Aorta (tissue), 5 donors: Measurements from ENCODE around the gene EHD2. TPM values are rescaled to one million over a fixed set of nuclear protein-coding genes. Genes with fewer than 3 reads are reported as not detected.
"Not testable (repeated sequence)": the region's sequence is repeated elsewhere in the genome, so short reads cannot be mapped to it uniquely, and the experiment has no call there.

Experiments used
- ATAC-seq: fragments of 200-7000 bp; cut with Tn5 transposase; one replicate; pipeline ENCODE4 v1.9.1; 2022; ENCODE audit warnings: moderate library complexity; ENCODE audit not compliant: low FRiP score
- DNase-seq, 2 donors: peaks; one replicate each; pipeline ENCODE4 v3.0.0-alpha.2; 2020
- H3K27ac ChIP-seq, 2 donors: one replicate each; pipeline ENCODE4 v1.5.1; 2013; ENCODE audit warnings: low read length in 2 of 2, mild to moderate bottlenecking in 2 of 2, moderate library complexity in 2 of 2, control low read depth in 1 of 2, inconsistent platforms in 1 of 2, low read depth in 1 of 2
- H3K27me3 ChIP-seq, 2 donors: one replicate each; pipeline ENCODE4 v1.6.1; 2013; ENCODE audit warnings: control low read depth in 1 of 2, low read length in 1 of 2, mild to moderate bottlenecking in 1 of 2, moderate library complexity in 1 of 2; ENCODE audit not compliant: insufficient read depth in 2 of 2, control insufficient read depth in 1 of 2
- H3K36me3 ChIP-seq, 2 donors: one replicate each; pipeline ENCODE4 v1.6.1; 2013; ENCODE audit warnings: control low read depth in 1 of 2, low read length in 1 of 2, mild to moderate bottlenecking in 1 of 2; ENCODE audit not compliant: insufficient read depth in 2 of 2, control insufficient read depth in 1 of 2
- H3K4me1 ChIP-seq, 2 donors: one replicate each; pipeline ENCODE4 v1.6.1; 2013; ENCODE audit warnings: low read length in 2 of 2, control low read depth in 1 of 2, mild to moderate bottlenecking in 1 of 2, moderate library complexity in 1 of 2; ENCODE audit not compliant: insufficient read depth in 2 of 2, control insufficient read depth in 1 of 2
- H3K4me3 ChIP-seq, 2 donors: one replicate each; pipeline ENCODE4 v1.5.1; 2013; ENCODE audit warnings: low read length in 2 of 2, control low read depth in 1 of 2, mild to moderate bottlenecking in 1 of 2
- H3K9me3 ChIP-seq: one replicate; pipeline ENCODE4 v1.6.1; 2013; ENCODE audit warnings: mild to moderate bottlenecking, low read length; ENCODE audit not compliant: control insufficient read depth
- WGBS, 2 donors: extraction: QIAGEN DNeasy Blood & Tissue Kit; methylation state at CpG; one replicate each; pipeline ENCODE4 v1.1.7; 2013; 5-methylcytosine and 5-hydroxymethylcytosine counted together
- intact Hi-C, 2 donors: fragments of 100-400 bp; cut with DNase I; formaldehyde crosslinking; loops; one replicate each; pipeline versions ENCODE4 v1.14.2 to v1.15.0; 2022
- long read RNA-seq, 2 donors: library from polyadenylated mRNA; unstranded; transcript quantifications; one replicate each; pipeline ENCODE4 v2.0.0, GENCODE V29; 2020 to 2021
- polyA plus RNA-seq, 2 donors: library from polyadenylated mRNA; stranded (reverse); fragments of 200-250 nt; gene quantifications; one replicate each; pipeline ENCODE4 v1.2.3, GENCODE V29; 2013
- total RNA-seq, 2 donors: library from RNA; stranded (reverse); fragmentation: NEBNext Ultra II Directional; extraction: Animal tissue kit (Norgen Biotek cat#: 25700); gene quantifications; one replicate each; pipeline ENCODE4 v1.2.1, GENCODE V29; 2021
- donor health status: healthy with polysubstance abuse.
- donor health status: Bipolar disorder and iron deficiency.
- donor health status: DM: no; HTN: no; CAD: no.
- donor health status: DM: no; HTN: no; CAD: no.
- donor health status: DM: yes; HTN: yes; CAD: no.

The EHD2 gene, protein sequence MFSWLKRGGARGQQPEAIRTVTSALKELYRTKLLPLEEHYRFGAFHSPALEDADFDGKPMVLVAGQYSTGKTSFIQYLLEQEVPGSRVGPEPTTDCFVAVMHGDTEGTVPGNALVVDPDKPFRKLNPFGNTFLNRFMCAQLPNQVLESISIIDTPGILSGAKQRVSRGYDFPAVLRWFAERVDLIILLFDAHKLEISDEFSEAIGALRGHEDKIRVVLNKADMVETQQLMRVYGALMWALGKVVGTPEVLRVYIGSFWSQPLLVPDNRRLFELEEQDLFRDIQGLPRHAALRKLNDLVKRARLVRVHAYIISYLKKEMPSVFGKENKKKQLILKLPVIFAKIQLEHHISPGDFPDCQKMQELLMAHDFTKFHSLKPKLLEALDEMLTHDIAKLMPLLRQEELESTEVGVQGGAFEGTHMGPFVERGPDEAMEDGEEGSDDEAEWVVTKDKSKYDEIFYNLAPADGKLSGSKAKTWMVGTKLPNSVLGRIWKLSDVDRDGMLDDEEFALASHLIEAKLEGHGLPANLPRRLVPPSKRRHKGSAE
- total RNA-seq, result 100 to 1,000 TPM; 170 to 189 TPM
- 100 to 1,000 TPM in 1 of 2 donors, 10 to 100 TPM in 1; 38.4 to 121 TPM for polyA plus RNA-seq
- long read RNA-seq, donor 1, partial matches to known transcripts, result 9 of 73 reads
- long read RNA-seq, donor 1, other reads (novel, unspliced or antisense), result 62 of 73 reads
- long read RNA-seq, donor 2, partial matches to known transcripts, result 39 of 86 reads
- long read RNA-seq, donor 2, other reads (novel, unspliced or antisense), result 44 of 86 reads

DNA sequence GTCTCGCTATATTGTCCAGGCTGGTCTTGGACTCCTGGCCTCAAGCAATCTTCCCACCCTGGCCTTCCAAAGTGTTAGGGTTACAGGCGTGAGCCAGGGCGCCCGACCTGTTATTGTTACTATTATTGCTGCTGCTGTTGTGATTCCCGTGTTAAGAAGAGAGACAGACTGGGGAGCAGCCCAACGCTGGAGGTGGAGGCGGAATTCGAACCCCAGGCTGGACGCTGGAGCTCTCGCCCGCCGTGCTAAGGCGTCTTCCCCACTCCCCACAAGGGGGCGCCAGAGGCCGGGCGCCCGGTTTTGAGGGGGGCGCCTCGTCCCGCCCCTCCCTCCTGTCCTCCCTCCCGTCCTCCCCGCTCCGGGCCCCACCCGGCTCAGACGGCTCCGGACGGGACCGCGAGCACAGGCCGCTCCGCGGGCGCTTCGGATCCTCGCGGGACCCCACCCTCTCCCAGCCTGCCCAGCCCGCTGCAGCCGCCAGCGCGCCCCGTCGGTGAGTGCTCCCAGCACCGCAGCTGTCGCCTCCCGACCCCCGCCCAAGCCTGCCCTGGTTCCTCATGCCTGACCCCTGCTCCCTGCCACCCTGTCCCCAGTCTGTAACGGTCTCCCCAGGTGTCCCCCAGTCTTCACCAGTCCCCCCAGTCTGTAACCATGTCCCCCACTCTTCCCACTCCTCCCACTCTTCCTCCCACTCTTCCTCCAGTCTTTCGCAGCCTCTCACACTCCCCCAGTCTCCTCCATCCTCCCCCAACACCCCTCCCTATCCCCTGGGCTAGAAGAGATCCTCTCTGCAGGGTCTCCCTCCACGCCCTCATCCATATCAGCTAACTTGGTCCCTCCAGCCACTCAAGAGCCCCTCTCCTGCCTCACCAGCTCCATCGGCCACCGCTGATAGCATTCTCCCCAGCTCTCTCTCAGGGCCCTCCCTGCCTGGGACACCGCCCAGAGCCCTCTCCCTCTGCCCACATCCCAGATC lies at the start of gene EHD2:
TSS of gene EHD2 (plus strand) at position 377 of the 976 bp plus-strand sequence. CDS start 3,191 bp downstream, outside the sequence.
- ATAC-seq, result peak; percentile 97
- Histone ChIP-seq H3K27me3 (no peaks in the 10 kb centered on the region), H3K4me3 (peak within 1 kb of the TSS; percentile 81 to 84), H3K4me1 (no peaks in the 10 kb centered on the region), H3K27ac (peak within 1 kb of the TSS; percentile 4 to 65), H3K36me3 (no peaks in the 10 kb centered on the region), H3K9me3 (no peaks in the 10 kb centered on the region)
- peak; percentile 82 to 93 for DNase-seq
- WGBS, 2 donors, result 2% methylated on average over 48 to 52 of the region's 52 CpGs
- intact Hi-C loops, result loop anchor here (1.0 to 10.0 kb wide), 4 partner anchors 30 to 75 kb away; partner anchors contain the start of gene NOP53 (in 1 of the 2)

DNA sequence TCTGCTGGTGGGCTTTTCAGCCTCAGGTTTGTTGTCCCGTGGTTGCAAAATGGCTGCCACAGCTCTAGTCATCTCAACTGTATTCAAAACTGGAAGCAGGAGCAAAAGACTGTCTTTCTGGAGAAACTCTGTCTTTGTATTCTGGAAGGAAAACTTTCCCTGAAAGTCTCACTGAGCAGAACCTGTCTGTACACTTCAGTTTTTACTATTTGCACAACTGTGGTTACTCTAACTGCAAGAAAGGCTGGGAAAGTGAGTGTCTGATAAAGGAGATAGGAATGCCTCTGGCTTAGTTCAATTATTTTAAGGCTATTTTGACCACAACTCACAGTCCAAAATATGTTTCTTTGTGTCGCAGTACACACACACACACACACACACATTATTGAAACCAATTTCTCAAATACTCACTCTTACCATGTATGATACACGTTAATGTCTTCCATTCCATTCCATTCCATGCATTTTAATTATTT lies 49.7 kb upstream of the EHD2 start:
- no peaks in the 10 kb centered on the region for H3K9me3 ChIP-seq
- no peaks in the 10 kb centered on the region for H3K4me1 ChIP-seq
- no peaks in the 10 kb centered on the region for H3K36me3 ChIP-seq
- WGBS, 2 donors, result 62 to 71% methylated on average over 3 of the region's 3 CpGs
- DNase-seq, result no peak
- H3K27ac ChIP-seq, result peak overlapping the region; percentile 60 to 76
- H3K4me3 ChIP-seq, result no peak overlapping the region
- intact Hi-C loops, result loop anchor here in 1 of 2 donors (10.0 kb wide), 1 partner anchor 49 kb away; no protein-coding TSS in a partner anchor
- no peaks in the 10 kb centered on the region for H3K27me3 ChIP-seq
- peak; percentile 55 for ATAC-seq

DNA sequence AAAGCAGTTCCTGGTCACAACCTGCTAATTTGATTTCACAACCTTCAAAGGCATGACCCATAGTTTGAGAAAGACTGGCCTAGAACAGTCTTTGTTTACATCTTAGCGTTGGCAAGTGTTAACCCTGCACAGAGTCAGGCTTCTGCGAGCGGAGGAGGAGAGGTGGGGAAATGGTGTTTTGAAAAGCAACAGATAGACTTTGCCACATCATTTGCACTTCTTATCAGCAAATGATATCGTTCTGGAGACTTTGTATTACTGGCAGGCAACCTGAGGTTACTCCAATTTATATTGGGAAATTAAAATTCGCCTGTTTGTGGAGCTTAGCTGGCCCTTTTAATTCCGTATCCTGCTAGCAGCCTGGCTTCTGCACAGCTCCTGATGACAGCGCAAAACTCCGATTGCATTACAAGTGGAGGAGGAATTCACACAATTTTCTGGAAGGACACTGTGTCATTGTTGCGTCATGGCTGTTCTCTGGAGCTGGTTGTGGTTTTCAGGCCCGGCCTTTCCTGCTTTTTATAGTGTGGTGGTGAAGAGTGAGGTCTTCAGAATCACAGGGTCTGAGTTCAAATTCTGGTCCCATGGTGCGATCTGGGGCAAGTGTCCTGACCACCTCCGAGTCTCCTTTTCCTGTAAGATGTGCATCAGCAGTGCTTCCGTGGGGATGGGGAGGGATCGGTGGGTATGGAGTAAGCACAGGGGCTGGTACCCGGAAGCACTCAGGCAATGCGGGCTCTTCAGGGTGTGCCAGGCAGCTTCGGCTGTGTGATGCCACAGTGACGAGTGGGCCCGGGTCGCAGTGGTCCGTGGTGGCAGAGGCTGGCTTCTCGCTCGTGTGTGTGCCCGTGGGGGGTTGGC lies 49.1 kb upstream of the EHD2 start:
- 55 to 58% methylated on average over 24 of the region's 24 CpGs for WGBS, 2 donors
- H3K4me1 ChIP-seq, result no peaks in the 10 kb centered on the region
- no peaks in the 10 kb centered on the region for H3K36me3 ChIP-seq
- no peak overlapping the region for H3K4me3 ChIP-seq
- ATAC-seq (peak; percentile 90), DNase-seq (peak in 1 of 2 donors; percentile 86)
- H3K9me3 ChIP-seq, result no peaks in the 10 kb centered on the region
- H3K27me3 ChIP-seq, result no peaks in the 10 kb centered on the region
- intact Hi-C loops, result loop anchor here in 1 of 2 donors (10.0 kb wide), 1 partner anchor 49 kb away; no protein-coding TSS in a partner anchor
- peak overlapping the region; percentile 64 to 76 for H3K27ac ChIP-seq

DNA sequence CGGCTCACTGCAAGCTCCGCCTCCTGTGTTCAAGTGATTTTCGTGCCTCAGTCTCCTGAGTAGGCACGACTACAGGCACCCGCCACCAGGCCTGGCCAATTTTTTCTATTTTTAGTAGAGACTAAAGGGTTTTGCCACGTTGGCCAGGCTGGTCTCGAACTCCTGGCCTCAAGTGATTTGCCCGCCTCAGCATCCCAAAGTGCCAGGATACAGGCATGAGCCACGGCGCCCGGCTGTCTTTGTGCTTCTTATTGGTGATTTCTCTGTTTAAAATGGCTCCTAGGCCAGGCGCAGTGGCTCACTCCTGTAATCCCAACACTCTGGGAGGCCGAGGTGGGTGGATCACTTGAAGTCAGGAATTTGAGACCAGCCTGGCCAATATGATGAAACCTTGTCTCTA lies 44.7 kb upstream of the EHD2 start:
- intact Hi-C loops, result loop anchor here in 1 of 2 donors (10.0 kb wide), 1 partner anchor 54 kb away; no protein-coding TSS in a partner anchor
- not testable (repeated sequence) for H3K4me1 ChIP-seq, H3K27me3 ChIP-seq, DNase-seq, ATAC-seq, H3K27ac ChIP-seq, H3K4me3 ChIP-seq, H3K36me3 ChIP-seq, H3K9me3 ChIP-seq
- WGBS, 2 donors, result 79 to 82% methylated on average over 13 of the region's 13 CpGs

DNA sequence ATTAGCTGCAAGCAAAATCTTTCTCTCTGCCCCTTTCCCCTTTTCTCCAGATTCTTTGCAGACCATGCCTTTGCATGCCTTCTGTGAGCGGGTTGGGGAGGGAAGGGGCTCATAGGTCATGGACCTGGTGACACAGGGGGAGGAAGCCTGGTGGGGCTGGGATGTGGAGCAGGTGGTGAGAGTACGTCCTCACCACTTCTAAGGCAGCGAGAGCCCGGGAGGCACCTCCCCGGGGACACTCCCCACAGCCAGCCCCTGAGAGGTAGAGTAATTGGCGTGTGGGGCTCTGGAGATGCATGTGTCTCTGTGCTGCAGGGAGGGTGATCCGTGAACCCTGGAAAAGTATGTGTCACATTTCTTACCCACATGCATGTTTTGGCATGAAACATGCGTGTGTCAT lies 42.5 kb upstream of the EHD2 start:
- WGBS, 2 donors, result 97 to 99% methylated on average over 8 of the region's 8 CpGs
- H3K36me3 ChIP-seq, result no peaks in the 10 kb centered on the region
- ATAC-seq, result no peak
- DNase-seq, result no peak
- no peak overlapping the region for H3K27ac ChIP-seq
- H3K27me3 ChIP-seq, result no peaks in the 10 kb centered on the region
- no peaks in the 10 kb centered on the region for H3K9me3 ChIP-seq
- intact Hi-C loops, result no loop called here
- H3K4me1 ChIP-seq, result no peaks in the 10 kb centered on the region
- no peak overlapping the region for H3K4me3 ChIP-seq

DNA sequence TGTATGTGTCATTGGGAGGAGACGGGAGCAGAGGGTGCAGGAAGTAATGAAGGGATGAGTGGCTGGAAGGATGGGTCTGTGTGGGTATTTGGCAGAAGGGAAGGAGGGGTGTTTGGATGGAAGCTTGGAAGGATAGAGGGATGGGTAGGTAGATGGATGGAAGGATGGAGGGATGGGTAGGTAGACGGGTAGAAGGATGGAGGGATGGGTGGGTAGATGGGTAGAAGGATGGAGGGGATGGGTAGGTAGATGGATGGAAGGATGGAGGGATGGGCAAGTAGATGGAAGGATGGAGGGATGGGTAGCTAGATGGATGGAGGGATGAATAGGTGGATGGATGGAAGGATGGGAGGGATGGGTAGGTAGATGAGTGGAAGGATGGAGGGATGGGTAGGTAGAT lies 41.7 kb upstream of the EHD2 start:
- 96 to 98% methylated on average over 2 of the region's 2 CpGs for WGBS, 2 donors
- Histone ChIP-seq H3K9me3 (no peaks in the 10 kb centered on the region), H3K4me3 (no peak overlapping the region), H3K36me3 (no peaks in the 10 kb centered on the region), H3K27me3 (no peaks in the 10 kb centered on the region), H3K27ac (no peak overlapping the region), H3K4me1 (no peaks in the 10 kb centered on the region)
- ATAC-seq, result no peak
- intact Hi-C loops, result no loop called here
- no peak for DNase-seq

DNA sequence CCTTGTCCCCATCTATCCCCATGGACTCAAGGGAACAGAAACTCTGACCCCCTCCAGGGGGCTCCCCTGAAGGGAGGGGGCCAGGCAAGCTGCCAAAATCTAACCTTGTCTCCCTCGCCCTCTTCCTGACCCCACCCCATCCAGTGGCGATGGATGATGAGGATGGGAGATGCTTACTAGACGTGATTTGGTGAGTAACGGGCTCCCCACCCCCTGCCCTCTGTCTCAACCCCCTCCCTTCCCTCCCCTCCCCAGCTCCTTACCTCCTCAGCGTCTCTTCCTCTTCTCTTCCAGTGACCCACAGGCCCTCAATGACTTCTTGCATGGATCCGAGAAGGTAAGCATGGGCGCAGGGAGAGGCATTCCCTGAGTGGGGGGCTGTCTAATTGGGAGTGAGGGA lies 39.8 kb upstream of the EHD2 start:
- Histone ChIP-seq H3K36me3 (no peaks in the 10 kb centered on the region), H3K4me1 (no peaks in the 10 kb centered on the region), H3K27me3 (no peaks in the 10 kb centered on the region), H3K9me3 (no peaks in the 10 kb centered on the region), H3K4me3 (no peak overlapping the region), H3K27ac (no peak overlapping the region)
- intact Hi-C loops, result no loop called here
- ATAC-seq (no peak), DNase-seq (no peak)
- WGBS, 2 donors, result 93 to 97% methylated on average over 7 of the region's 7 CpGs
